ENCODE measurements around the gene GPC5.
"Not testable (repeated sequence)": the region's sequence is repeated elsewhere in the genome, so short reads cannot be mapped to it uniquely, and the experiment has no call there.

GPC5 gene

DNA sequence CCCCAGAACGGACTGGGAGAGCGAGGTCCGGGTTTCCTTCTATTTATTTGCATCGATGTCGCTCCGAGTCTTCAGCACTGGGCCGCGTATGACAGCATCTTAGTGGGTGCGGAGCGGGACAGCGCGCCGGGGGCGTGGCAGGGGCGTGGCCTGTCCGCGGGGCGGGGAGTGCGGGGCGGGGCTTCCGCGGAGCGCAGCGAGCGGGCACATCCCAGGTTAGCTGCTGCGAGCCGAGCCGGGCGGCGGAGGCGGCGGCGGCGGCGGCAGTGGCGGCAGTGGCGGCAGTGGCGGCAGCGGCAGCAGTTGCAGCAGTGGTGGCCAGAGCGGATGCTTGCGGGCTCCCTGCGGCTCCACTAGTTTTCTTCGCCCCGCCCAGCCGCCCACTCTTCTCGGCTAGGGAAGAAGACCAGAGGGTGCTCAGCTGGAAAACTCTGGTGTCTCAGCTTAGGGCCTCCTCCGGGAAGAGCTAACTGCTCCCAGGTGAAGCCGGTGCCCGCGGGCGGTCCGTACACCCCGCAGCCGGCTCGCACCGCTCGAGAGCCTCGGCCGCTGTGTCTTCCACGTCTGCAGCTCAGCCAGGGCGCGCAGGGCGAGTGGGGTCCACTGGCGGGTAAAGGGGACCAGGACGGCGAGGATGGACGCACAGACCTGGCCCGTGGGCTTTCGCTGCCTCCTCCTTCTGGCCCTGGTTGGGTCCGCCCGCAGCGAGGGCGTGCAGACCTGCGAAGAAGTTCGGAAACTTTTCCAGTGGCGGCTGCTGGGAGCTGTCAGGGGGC lies at the start of gene GPC5:
Gene GPC5, plus strand, starts transcription at position 209 of the 776 bp plus-strand sequence.
- peak; percentile 25 for DNase-seq

GRCh38 chr13:91348906-91349435 lies 49.5 kb upstream of the GPC5 start:
- DNase-seq: peak; percentile 51

DNA sequence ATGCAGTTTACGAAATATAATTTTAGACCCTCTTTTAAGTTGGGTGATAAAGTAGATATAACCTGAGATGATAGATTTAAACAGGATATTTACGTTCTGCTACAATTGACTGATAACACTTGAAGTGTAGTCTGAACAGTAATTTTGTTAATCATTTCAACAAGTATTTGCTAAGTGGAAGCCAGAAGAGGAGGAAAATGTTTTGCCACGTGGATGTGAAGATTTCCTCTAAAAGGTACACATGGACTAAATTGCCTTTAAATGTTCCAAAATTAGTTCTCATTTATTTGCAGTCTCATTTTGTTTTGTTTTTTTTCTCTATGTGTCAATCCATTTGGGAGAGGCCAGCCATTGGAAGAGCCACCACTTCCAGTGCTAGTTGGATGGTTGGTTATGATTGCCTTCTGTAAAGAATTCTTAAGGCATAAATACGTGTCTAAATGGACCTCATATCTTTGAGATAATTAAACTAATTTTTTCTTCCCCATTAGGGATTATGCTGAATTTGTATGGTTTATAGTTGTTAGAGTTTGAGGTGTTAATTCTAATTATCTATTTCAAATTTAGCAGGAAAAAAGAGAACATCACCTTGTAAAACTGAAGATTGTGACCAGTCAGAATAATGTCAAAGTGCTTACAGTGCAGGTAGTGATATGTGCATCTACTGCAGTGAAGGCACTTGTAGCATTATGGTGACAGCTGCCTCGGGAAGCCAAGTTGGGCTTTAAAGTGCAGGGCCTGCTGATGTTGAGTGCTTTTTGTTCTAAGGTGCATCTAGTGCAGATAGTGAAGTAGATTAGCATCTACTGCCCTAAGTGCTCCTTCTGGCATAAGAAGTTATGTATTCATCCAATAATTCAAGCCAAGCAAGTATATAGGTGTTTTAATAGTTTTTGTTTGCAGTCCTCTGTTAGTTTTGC lies 48.2 kb upstream of the GPC5 start:
- DNase-seq: no peak

GRCh38 chr13:91351123-91351522 lies 47.3 kb upstream of the GPC5 start:
- no peak for DNase-seq

- DNase-seq: no peak
These were observed 46.4 kb upstream of the GPC5 start for GRCh38 chr13:91351980-91352379.

DNA sequence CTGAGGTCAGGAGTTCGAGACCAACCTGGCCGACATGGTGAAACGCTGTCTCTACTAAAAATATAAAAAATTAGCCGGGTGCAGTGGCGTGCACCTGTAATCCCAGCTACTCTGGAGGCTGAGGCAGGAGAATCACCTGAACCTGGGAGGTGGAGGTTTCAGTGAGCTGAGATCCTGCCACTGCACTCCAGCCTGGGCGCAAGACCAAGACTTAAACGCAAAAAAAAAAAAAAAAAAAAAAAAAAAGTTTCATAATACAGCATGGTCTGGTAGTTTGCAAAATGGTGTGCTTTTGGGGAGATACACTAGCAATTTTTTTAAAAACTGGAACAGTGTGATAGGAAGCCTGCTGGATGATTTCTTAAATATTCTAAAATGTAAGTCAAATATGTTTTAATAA lies 45.5 kb upstream of the GPC5 start:
- DNase-seq: not testable (repeated sequence)

DNA sequence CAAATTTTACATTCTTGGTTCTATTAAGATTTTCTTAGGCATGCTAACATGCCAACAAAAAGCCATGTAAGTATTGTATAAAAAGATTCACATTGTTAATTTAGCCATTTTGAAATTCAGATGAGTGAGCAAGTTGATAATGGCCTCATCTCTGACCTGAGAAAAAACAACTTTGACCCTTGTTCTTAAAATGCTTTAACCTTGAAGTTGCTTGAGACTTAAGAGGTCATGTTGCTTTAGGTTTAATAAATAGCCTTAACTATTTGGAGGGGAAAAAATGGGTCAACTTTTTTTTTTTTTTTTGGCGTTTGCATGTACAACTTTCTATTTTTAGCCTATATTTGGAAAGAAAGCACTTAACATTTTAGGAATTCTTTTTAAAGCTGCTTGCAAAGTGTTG lies 44.9 kb upstream of the GPC5 start:
- DNase-seq: no peak

DNA sequence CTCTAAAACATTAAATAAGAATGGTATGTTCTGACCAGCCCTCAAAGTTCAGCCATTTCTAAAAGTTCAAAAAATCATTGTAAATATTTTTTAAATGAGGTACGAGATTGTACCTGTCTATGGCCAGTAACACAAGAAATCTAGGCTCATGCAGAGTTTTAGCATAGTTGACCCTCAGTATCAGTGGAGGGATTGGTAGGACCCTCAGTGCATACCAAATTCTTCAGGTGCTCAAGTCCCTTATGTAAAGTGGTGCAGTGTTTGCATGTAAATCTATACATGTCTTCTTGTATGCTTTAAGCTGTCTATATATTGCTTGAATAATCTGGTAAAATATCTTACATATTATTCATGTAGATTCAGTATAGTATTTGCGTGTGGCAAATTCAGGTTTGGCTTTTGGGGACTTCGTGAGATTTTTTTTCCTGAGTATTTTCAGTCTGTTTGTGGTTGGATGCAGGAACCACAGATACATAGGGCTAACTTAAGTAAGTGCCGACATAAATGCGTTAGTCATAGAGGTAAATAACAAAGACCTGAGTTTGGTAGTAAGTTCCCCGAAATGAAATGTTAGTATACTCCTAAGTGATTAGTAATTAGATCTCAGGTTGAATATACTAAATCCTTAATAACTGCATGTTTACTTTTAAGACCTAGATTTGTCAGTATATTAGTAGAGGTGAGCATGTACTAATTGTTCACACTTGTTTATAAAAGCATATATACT lies 43.2 kb upstream of the GPC5 start:
- no peak for DNase-seq

GRCh38 chr13:91355826-91356710 lies 42.4 kb upstream of the GPC5 start:
- no peak for DNase-seq

DNA sequence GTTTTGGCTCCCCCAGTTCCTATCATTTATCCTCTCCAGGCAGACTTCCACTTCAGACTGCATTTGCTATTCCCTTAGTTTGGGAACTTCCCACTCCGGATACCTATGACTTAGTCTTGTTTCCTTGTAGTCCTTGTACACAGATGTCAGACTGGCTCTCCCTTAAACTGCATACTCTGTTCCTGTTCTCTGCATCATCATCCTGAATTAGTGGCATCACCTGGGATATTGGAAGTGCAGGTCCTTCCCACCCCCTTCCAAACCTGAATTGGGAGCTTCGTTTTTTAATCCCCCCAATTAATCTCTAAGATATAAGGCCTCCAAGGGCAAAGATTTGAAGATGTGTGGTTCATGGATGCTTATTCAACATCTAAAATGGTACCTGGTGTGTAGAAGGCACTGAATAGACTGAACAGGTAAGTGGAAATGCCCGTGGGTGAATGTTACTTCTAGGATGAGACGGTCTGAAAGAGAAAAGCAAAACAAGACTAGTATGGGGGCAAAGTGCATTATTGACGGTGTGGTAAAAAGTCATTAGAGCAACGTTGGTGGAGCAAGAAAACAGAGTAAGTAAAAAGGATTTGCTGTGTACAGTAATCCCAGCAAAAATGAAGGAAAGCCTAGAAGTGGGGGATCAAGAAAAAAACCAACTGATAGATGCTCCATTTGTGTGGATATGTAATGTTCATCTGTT lies 41.4 kb upstream of the GPC5 start:
- no peak for DNase-seq

GRCh38 chr13:91357613-91358386 lies 40.6 kb upstream of the GPC5 start:
- DNase-seq: no peak

- DNase-seq: no peak
These were observed 40.0 kb upstream of the GPC5 start for GRCh38 chr13:91358387-91358782.

DNA sequence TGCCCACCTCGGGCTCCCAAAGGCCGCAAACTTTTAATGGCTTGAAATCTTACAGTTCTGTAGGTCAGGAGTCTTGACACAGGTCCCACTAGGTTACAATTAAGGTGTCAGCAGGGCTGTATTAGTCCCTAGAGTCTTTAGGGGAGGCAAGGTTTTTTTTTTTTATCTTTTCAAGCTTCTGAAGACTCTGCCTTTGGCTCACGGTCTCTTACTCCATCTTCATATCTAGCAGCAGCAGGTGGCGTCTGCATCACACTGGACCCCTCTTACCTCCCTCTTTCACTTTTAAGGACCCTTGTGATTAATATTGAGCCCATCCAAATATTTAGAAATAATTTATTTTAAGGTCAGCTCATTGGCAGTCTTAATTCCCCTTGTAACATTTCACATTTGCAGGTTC lies 39.3 kb upstream of the GPC5 start:
- no peak for DNase-seq

GRCh38 chr13:91359631-91360030 lies 38.8 kb upstream of the GPC5 start:
- DNase-seq: no peak

DNA sequence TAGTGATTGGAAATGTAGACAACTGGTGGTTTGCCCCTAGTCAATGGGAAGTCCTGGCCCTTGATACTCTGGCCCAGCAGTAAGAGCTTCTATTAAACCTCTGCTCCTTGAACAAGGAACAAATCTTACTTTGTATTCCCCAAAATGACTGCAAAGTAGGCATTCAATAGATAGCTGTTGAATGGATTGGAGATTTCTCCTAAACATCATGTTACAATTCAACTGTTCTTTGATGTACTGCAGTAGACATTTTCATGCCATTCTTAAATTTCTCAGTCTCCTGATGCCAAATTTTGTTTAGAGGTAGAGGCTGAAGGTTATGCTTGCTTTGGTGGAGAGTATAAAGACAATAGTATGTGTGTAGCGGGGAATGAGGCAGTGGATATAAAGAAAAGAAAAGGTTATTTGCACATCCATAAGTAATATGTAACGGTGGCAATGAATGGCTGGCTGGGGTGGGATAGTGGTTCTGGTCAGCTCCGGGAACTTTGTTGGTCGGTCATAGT lies 38.1 kb upstream of the GPC5 start:
- no peak for DNase-seq

GRCh38 chr13:91361755-91362271 lies 36.6 kb upstream of the GPC5 start:
- DNase-seq: no peak

GRCh38 chr13:91362908-91363307 lies 35.5 kb upstream of the GPC5 start:
- DNase-seq: no peak

DNA sequence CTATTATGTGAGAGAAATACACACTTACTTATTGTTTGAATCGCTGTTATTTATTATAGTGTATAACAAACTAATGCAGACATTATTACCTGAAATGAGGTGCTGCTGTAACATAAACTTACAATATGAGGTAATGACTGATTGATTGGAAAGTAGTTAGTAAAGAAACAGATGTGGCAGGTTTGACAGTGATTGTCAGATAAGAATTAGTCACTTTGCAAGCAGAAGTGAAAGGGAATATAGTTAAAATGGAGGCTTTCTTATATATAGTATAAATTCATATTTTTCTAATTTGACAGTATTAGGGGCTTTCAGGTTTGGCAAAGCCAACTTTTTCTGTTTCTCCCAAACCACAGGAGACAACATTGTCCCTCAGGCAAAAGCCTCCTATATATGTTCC lies 30.3 kb upstream of the GPC5 start:
- DNase-seq: no peak

GRCh38 chr13:91368676-91369440 lies 29.6 kb upstream of the GPC5 start:
- DNase-seq: no peak

All from NCI-H1105 (cell line).